PC-9 (cell line): ENCODE results near the gene CD300H. TPM values are rescaled to one million over a fixed set of nuclear protein-coding genes. Genes with fewer than 3 reads are reported as not detected.

ENCODE experiments used
- BruUV-seq: library from RNA; stranded (reverse); fragments of 400-500 nt; replicated peaks from 2 replicates; lab custom pipeline; 2021; lab: Mats Ljungman, UMichigan
- CTCF ChIA-PET: fragments of 300-600 bp; sonication (Branson Sonifier 250); formaldehyde crosslinking; loops from one replicate; lab custom pipeline; 2022; ENCODE audit warnings: antibody characterized with exemption; lab: Charles Lee
- POLR2A ChIA-PET: fragments of 300-600 bp; sonication (Branson Sonifier 250); formaldehyde crosslinking; loops from one replicate; lab custom pipeline; 2022; ENCODE audit warnings: antibody characterized with exemption; ENCODE audit not compliant: unreplicated experiment; lab: Charles Lee
- DNase-seq, 2 experiments: peaks; one replicate each; pipeline versions ENCODE4 v3.0.0 to v3.0.0-alpha.2; 2015 to 2022; ENCODE audit warnings: mixed read lengths in 1 of 2
- H2AFZ ChIP-seq: fragments of 200-600 bp; sonication (generic); 2 replicates; pipeline ENCODE4 v1.8.1; 2017; ENCODE audit warnings: antibody characterized with exemption
- H3F3A ChIP-seq: fragments of 200-600 bp; sonication (generic); 2 replicates; pipeline ENCODE4 v1.8.1; 2017; ENCODE audit warnings: antibody characterized with exemption, mild to moderate bottlenecking, low read depth; ENCODE audit not compliant: insufficient read depth
- H3K27ac ChIP-seq: fragments of 200-600 bp; sonication (generic); 2 replicates; pipeline ENCODE4 v1.6.1; 2016; ENCODE audit warnings: mixed run types
- H3K27me3 ChIP-seq: fragments of 200-600 bp; sonication (generic); 2 replicates; pipeline ENCODE4 v1.6.1; 2016; ENCODE audit warnings: low read depth, mixed run types; ENCODE audit not compliant: insufficient read depth
- H3K36me3 ChIP-seq: fragments of 200-600 bp; sonication (generic); 2 replicates; pipeline ENCODE4 v1.6.1; 2016; ENCODE audit warnings: low read depth, mixed run types
- H3K4me1 ChIP-seq: fragments of 200-600 bp; sonication (generic); replicated peaks from 2 replicates; pipeline ENCODE4 v1.6.1; 2016; ENCODE audit warnings: mixed run types; ENCODE audit not compliant: insufficient read depth
- H3K4me2 ChIP-seq: fragments of 200-600 bp; sonication (generic); 2 replicates; pipeline ENCODE4 v1.6.1; 2017; ENCODE audit warnings: mixed run types
- H3K4me3 ChIP-seq: fragments of 200-600 bp; sonication (generic); 2 replicates; pipeline ENCODE4 v1.6.1; 2016; ENCODE audit warnings: mixed run types
- H3K79me2 ChIP-seq: fragments of 200-600 bp; sonication (generic); 2 replicates; pipeline ENCODE4 v1.6.1; 2017; ENCODE audit warnings: low read depth, mixed run types
- H3K9me2 ChIP-seq: fragments of 200-600 bp; sonication (generic); 2 replicates; pipeline ENCODE4 v1.8.1; 2017; ENCODE audit warnings: mild to moderate bottlenecking; ENCODE audit not compliant: insufficient read depth
- H3K9me3 ChIP-seq: fragments of 200-600 bp; sonication (generic); 2 replicates; pipeline ENCODE4 v1.8.1; 2016; ENCODE audit warnings: low read depth; ENCODE audit not compliant: insufficient read depth
- H4K20me1 ChIP-seq: fragments of 200-600 bp; sonication (generic); 2 replicates; pipeline ENCODE4 v1.8.1; 2017; ENCODE audit not compliant: insufficient read depth
- CTCF ChIP-seq: fragments of 200-600 bp; sonication (generic); conservative IDR thresholded peaks from 2 replicates; pipeline ENCODE4 v1.6.1; 2017; ENCODE audit warnings: mixed run types, antibody characterized with exemption, mild to moderate bottlenecking, moderate library complexity
- EZH2 ChIP-seq: fragments of 200-600 bp; sonication (generic); IDR thresholded peaks from 2 replicates; pipeline ENCODE4 v1.8.0; 2017; ENCODE audit warnings: antibody characterized with exemption, low read depth
- intact Hi-C: fragments of 100-400 bp; cut with micrococcal nuclease; formaldehyde crosslinking; loops from one replicate; pipeline ENCODE4 v1.10.0; 2022; ENCODE audit not compliant: unreplicated experiment
- total RNA-seq: library from RNA; stranded (reverse); gene quantifications from 2 replicates; pipeline ENCODE4 v1.2.3, GENCODE V29; 2021

The CD300H gene
- total RNA-seq, 1 experiment from 2014 or later: not detected

- no peaks in the 10 kb centered on the region for H3K36me3 ChIP-seq
- no peak overlapping the region for H3K4me2 ChIP-seq
- H2AFZ ChIP-seq: no peak overlapping the region
- no peak for DNase-seq
- no peaks in the 10 kb centered on the region for H3K79me2 ChIP-seq
- no peaks in the 10 kb centered on the region for H3F3A ChIP-seq
- H3K9me2 ChIP-seq: no peaks in the 10 kb centered on the region
- H3K27me3 ChIP-seq: peaks cover 100% of the 10 kb centered on the region
- no peaks in the 10 kb centered on the region for H3K4me1 ChIP-seq
- ChIA-PET POLR2A (no interaction called here), CTCF (no interaction called here)
- no peak overlapping the region for H3K4me3 ChIP-seq
- no TSS peak for BruUV-seq
- H3K27ac ChIP-seq: no peak overlapping the region
- TF ChIP-seq CTCF (no peak), EZH2 (no peak)
- no peaks in the 10 kb centered on the region for H4K20me1 ChIP-seq
- no peaks in the 10 kb centered on the region for H3K9me3 ChIP-seq
- intact Hi-C loops: no loop called here
These were observed 18.0 kb downstream of the CD300H start for GRCh38 chr17:74549343-74549742.

- POLR2A ChIA-PET: no interaction called here
- CTCF ChIA-PET: no interaction called here
- no peak for DNase-seq
- Histone ChIP-seq H3K27ac (no peak overlapping the region), H2AFZ (no peak overlapping the region), H3K4me2 (no peak overlapping the region), H3K4me1 (no peaks in the 10 kb centered on the region), H3F3A (no peaks in the 10 kb centered on the region), H3K4me3 (no peak overlapping the region), H3K9me3 (no peaks in the 10 kb centered on the region), H3K79me2 (no peaks in the 10 kb centered on the region), H3K27me3 (peaks cover 100% of the 10 kb centered on the region), H4K20me1 (no peaks in the 10 kb centered on the region), H3K36me3 (no peaks in the 10 kb centered on the region), H3K9me2 (no peaks in the 10 kb centered on the region)
- no peak for TF ChIP-seq CTCF
- BruUV-seq: no TSS peak
- intact Hi-C loops: no loop called here
These were observed 19.6 kb downstream of the CD300H start for GRCh38 chr17:74547736-74548135.

GRCh38 chr17:74547264-74547663 lies 20.0 kb downstream of the CD300H start:
- Histone ChIP-seq H3K4me1 (no peaks in the 10 kb centered on the region), H3K9me3 (no peaks in the 10 kb centered on the region), H3K27me3 (peaks cover 100% of the 10 kb centered on the region), H2AFZ (no peak overlapping the region), H3K27ac (no peak overlapping the region), H3K4me3 (no peak overlapping the region), H3K4me2 (no peak overlapping the region), H3K79me2 (no peaks in the 10 kb centered on the region), H3K36me3 (no peaks in the 10 kb centered on the region), H3K9me2 (no peaks in the 10 kb centered on the region), H3F3A (no peaks in the 10 kb centered on the region), H4K20me1 (no peaks in the 10 kb centered on the region)
- no TSS peak for BruUV-seq
- POLR2A ChIA-PET: no interaction called here
- TF ChIP-seq EZH2 (no peak), CTCF (no peak)
- intact Hi-C loops: no loop called here
- CTCF ChIA-PET: no interaction called here
- DNase-seq: no peak
